GM18858 (cell line): ENCODE data around the gene TNS3.

Source experiments
- ATAC-seq: cut with Tn5 transposase; IDR thresholded peaks from one replicate; pipeline ENCODE4 v1.9.1; 2021; ENCODE audit not compliant: unreplicated experiment

The TNS3 gene

GRCh38 chr7:47582764-47583738 is 1.1 kb upstream of the TNS3 start:
- ATAC-seq = no peak

DNA sequence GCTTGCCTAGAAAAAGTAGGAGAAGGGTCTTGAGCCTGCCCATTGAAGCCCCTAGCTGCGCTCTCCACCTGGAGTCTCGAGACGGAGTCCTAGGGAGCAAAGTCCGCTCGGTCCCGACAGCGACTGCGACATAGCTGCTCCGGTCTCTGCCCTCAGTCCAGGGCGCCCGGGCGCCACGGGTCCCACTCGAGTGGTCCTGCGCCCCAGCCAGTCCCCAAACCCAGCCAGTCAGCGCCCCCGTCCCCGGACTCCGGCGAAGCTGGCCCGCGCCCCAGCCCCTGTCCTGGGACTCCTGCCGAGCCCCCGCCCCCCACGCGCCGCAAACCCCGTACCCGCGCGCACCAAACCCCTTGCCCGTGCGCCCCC is 490 bp downstream of the TNS3 start:
- no peak for ATAC-seq

GRCh38 chr7:47580811-47581331 is 1.0 kb downstream of the TNS3 start:
- ATAC-seq = no peak

DNA sequence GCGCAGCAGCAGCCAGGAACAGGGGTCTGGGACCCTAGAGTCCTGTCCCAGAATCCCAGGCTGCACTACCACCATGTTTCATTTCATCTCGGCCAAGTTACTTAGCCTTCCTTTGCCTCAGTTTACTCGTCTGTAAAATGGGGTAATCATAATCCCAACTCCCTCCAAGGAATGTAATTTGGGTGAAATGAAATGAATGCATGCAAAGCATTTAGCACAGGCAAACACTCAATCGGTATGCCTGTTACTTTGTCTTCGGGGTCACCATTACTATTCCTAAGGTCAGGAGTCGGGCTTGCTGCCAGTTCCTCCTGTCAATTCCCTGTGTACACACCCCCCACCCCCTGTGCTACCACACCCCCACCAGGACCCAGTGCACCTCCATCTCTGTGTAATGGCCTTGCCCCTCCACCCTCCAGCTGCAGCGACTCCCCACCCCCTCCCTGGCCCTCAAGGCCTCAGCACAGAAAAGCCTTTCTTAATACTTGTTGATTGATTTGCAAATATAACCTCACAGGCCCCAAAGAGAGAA is 1.7 kb downstream of the TNS3 start:
- no peak for ATAC-seq

DNA sequence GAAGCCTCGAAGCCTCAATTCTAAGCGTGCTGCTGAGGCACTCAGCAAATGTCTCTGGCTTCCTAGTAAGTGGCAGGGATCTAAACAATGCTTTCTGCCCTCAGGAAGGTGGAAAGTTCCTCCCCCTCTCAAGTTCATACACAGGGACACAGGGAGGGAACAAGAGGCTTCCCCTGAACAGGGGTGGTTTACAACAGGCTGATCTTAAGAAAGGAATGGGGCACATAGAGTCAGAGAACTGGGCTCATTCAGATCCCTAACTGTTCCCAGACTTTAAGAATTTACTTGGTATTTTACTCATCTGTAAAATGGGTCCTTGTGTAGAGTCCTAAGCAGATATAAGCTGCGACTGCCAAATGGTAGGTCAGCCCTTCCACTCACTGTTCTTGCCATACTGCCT is 2.5 kb downstream of the TNS3 start:
- no peak for ATAC-seq

- no peak for ATAC-seq
These were observed 3.2 kb downstream of the TNS3 start for GRCh38 chr7:47578579-47579270.

DNA sequence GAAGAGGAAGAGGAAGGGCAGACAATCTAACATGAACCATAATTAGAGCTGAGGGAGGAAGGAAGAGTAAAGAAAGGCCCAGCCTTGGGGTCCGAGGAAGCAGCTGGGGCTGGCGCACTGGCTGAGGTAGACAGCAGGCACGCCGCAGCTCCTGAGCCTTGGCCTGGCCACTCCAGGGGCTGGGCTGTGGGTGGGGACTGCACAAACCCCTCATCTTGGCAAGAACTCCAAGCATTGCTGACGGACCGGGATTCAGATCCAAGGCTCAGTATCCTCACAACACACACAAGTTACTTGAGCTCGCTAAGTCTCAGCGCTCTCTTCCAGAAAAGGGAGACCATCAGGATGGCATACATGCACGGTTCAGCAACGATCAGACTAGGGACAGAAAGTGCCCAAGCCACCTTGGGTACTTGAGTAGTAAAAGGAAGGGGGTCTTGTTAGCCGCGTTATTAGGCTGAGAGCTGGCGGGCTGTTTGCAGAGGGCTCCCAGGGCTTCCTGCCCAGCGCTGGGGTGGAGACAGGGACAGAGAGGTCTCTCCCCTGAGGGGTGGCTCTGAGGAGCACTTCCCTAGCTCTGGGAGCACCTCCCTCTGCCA is 4.5 kb downstream of the TNS3 start:
- no peak for ATAC-seq

DNA sequence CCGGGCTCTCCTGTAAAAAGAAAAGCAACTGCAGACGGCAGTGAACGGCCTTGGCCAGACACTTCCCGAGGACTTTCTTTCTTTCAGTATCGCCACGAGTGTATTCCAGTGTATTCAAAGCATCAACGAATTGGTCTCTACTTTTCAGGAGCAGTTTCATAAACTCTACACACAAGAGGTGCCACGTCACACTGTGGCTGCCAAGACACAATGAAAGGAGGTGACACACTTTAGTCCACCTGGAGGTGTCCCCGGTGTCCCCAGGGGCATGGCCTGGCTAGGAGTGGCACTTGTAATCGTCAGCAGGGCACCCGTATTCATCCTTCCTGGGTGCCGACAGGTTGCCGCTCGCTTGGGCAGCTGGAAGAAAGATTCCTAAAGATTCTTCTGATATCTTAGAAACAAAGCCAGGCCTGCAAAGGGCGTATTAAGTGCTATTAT is 5.0 kb downstream of the TNS3 start:
- no peak for ATAC-seq

DNA sequence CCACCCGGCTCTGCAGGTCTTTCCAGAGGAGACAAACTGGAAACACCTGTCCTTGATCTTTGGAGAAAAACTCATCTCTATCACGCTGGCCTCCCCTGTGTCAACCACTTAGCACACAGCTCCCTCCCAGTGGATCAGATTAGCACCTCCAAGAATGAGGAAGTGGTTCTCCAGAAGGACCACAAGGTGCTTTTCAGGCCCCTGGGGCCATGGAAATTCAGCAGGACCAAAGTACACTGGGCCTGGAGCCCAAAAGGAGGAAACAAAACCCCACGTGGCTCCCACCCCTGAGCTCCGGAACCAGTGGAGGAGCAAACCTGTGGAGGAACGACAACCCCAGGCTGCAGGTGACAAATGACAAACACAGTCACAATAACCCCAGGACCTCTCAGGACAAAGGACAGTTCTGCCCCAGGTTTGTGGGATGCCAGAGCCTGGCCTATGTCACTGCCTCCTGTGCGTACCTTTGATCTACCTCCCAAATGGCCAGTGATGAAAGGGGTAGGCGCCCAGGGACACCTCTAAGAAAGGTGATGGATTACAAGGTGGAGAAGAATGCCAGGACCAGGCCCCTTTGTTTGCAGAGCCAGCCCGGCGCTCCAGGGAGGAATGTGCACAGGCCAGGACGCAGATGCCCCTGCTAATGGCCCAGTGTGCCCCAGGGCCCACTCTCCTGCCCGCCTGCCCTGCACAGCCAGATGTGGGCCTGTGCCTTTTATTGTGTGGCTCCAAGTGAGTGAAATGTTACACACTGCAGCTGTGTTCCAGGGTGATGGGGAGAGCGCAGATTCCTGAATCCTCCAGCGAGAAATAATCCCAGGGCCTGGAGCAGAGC is 5.7 kb downstream of the TNS3 start:
- ATAC-seq = no peak

GRCh38 chr7:47574482-47575329 is 7.2 kb downstream of the TNS3 start:
- peak; percentile 87 for ATAC-seq

DNA sequence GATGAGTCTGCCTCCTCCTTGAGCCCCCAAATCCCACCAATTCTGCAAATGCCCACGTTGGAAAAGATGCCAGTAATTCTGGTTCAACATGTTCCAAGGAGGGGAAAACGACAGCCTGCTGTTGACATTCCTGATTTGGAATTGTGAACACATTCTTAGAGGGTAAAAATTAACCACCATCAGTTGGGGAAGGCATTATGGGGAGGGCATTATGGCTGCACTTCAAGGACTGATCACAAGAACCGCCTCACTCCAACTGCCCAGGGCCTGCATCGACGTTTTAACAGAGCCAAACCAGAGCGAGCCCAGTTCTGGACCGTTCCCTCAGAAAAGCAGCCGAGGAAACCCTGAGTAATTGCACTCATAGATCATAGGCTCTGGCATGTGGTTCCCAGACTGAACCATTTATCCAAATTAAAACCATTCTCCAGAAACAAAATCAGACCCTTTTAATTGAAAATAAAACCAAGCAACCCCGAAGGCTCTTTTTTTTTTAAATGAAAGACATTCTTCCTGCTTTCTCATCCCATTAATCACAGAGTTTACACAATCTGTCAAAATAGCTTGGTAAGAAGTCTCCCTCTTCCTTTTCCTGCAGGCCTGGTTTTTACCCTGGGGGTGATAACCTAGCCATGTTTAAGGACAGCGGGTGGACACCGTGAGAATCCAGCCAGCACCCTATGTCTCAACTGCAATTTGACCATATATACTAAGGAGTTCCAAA is 8.0 kb downstream of the TNS3 start:
- no peak for ATAC-seq

- ATAC-seq = no peak
These were observed 8.8 kb downstream of the TNS3 start for GRCh38 chr7:47572939-47573757.

GRCh38 chr7:47572094-47572445 is 9.8 kb downstream of the TNS3 start:
- ATAC-seq = no peak

GRCh38 chr7:47571331-47572093 is 10.4 kb downstream of the TNS3 start:
- no peak for ATAC-seq

DNA sequence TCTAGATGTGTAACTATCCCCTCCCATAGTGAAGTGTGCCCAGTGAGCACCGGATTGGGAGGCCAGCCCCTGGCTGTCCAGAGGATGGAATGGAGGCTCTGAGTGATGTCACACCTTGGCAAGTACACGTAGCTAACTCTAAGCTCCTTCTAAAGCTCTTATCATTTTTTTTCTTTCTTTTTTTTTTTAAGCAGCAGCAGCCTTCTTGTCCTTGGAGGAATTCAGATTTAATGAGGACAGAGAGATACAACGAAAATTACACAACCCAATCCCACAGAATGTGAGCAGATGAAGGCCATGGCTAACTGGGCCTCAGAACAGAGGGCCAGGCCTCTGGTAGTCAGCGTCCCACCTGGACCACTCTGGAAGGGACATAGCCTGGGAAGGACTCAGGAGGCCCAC is 11.3 kb downstream of the TNS3 start:
- no peak for ATAC-seq

DNA sequence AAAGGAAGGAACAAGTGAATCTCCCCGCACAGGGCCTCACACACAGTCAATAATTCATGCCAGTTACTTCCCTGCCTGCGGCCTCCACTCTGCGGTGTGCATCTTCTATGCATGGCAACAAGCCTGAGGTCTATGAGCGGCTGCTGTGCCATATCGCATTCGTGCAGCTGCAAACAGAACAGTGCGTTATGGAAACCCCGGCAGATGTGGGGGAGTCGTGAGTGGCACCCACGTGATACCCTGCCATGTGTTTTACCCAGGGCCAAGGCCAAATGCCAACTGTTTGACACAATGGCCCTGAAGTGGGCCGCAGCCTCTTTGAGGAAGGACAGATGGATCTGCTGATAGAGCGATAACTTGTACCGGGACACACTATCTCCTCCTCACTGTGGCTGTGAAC is 13.4 kb downstream of the TNS3 start:
- ATAC-seq = no peak

DNA sequence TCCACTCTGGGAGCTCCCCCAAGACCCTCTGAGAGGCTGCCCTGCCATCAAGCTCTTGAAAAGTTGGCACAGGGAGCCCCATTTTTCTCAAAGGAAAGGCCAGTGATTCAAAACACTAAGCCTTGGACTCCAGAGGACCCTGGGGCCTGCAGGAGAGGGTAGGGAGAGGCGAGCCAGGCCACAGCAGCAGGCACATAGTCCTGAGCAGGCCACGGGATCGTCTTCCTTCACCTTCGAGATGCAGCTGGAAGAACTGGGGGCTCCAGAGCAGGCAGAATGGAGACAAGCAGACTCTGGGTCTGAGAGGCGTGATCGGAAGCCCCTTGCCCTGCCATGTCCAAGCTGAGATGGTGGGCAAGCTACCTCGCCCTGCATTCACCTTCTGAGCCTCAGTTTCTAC is 13.9 kb downstream of the TNS3 start:
- ATAC-seq = no peak
